B cell (primary cell): ENCODE data around the gene MTERF4. TPM values are rescaled to one million over a fixed set of nuclear protein-coding genes. Genes with fewer than 3 reads are reported as not detected.

Experiments used
- ATAC-seq: fragments of 200-7000 bp; cut with Tn5 transposase; one replicate; pipeline ENCODE4 v1.10.0; 2021; ENCODE audit warnings: low read depth, mild to moderate bottlenecking, moderate number of reproducible peaks, moderate library complexity
- CTCF ChIA-PET: fragments of 350-600 bp; sonication (Branson Sonifier 250); formaldehyde crosslinking; loops from one replicate; lab custom pipeline; 2021; ENCODE audit warnings: antibody characterized with exemption, inconsistent platforms; lab: Charles Lee
- POLR2A ChIA-PET: fragments of 350-600 bp; sonication (Branson Sonifier 250); formaldehyde crosslinking; loops from one replicate; lab custom pipeline; 2021; ENCODE audit warnings: antibody characterized with exemption; lab: Charles Lee
- DNase-seq: peaks from one replicate; pipeline ENCODE4 v3.0.0; 2013
- H2AFZ ChIP-seq: 2 replicates; pipeline ENCODE4 v1.6.1; 2012; ENCODE audit warnings: mild to moderate bottlenecking, low read depth, low read length; ENCODE audit not compliant: insufficient read depth, poor library complexity, severe bottlenecking
- H3K27ac ChIP-seq, 2 donors: 1 replicate in 1 of 2; 2 replicates in 1 of 2; pipeline ENCODE4 v1.5.1; 2012 to 2013; ENCODE audit warnings: low read length in 2 of 2, mild to moderate bottlenecking in 2 of 2, moderate library complexity in 1 of 2
- H3K27me3 ChIP-seq, 4 experiments: fragments of 200-600 bp in 1 of 4; sonication (generic) in 1 of 4; replicated peaks in 1 of 4; 1 replicate in 2 of 4; 2 replicates in 2 of 4; pipeline versions ENCODE4 v1.6.1 to v1.7.0; 2013 to 2016; ENCODE audit warnings: low read length in 3 of 4, mild to moderate bottlenecking in 2 of 4, mixed read lengths in 1 of 4, moderate library complexity in 1 of 4; ENCODE audit not compliant: insufficient read depth in 4 of 4, control insufficient read depth in 3 of 4; ENCODE audit errors: control extremely low read depth in 1 of 4
- H3K36me3 ChIP-seq, 2 experiments: replicated peaks in 1 of 2; 1 replicate in 1 of 2; 2 replicates in 1 of 2; pipeline versions ENCODE4 v1.6.1 to v1.7.1; 2013; ENCODE audit warnings: low read length in 1 of 2; ENCODE audit not compliant: insufficient read depth in 2 of 2, control insufficient read depth in 1 of 2; ENCODE audit errors: control extremely low read depth in 1 of 2, extremely low read depth in 1 of 2
- H3K4me1 ChIP-seq, 2 donors: fragments of 200-600 bp in 1 of 2; sonication (generic) in 1 of 2; 1 replicate in 1 of 2; 2 replicates in 1 of 2; pipeline versions ENCODE4 v1.5.1 to v1.6.1; 2013 to 2017; ENCODE audit warnings: low read length in 2 of 2; ENCODE audit not compliant: control insufficient read depth in 2 of 2, insufficient read depth in 2 of 2
- H3K4me2 ChIP-seq: replicated peaks from 2 replicates; pipeline ENCODE3; 2012; ENCODE audit warnings: mild to moderate bottlenecking, low read depth, low read length; ENCODE audit not compliant: poor library complexity, severe bottlenecking
- H3K4me3 ChIP-seq, 5 experiments: fragments of 200-600 bp in 1 of 5; sonication (generic) in 1 of 5; 1 replicate in 3 of 5; 2 replicates in 2 of 5; pipeline versions ENCODE4 v1.5.1 to v1.7.0; 2011 to 2016; ENCODE audit warnings: low read length in 4 of 5, mild to moderate bottlenecking in 4 of 5, low read depth in 2 of 5, control low read depth in 1 of 5, moderate library complexity in 1 of 5; ENCODE audit not compliant: insufficient read depth in 1 of 5; ENCODE audit errors: control extremely low read depth in 1 of 5, extremely low read depth in 1 of 5
- H3K79me2 ChIP-seq: fragments of 200-600 bp; sonication (generic); one replicate; pipeline ENCODE4 v1.6.0; 2016; ENCODE audit warnings: low read length; ENCODE audit not compliant: control insufficient read depth, insufficient read depth
- H3K9ac ChIP-seq: fragments of 200-600 bp; sonication (generic); 2 replicates; pipeline ENCODE4 v1.6.1; 2017; ENCODE audit warnings: mild to moderate bottlenecking, low read length, moderate library complexity
- H3K9me3 ChIP-seq, 3 donors: one replicate each; pipeline versions ENCODE4 v1.6.1 to v1.7.1; 2013; ENCODE audit warnings: low read length in 2 of 3; ENCODE audit not compliant: control insufficient read depth in 2 of 3, insufficient read depth in 1 of 3; ENCODE audit errors: control extremely low read depth in 1 of 3
- H4K20me1 ChIP-seq: 2 replicates; pipeline ENCODE4 v1.6.0; 2012; ENCODE audit warnings: mild to moderate bottlenecking, low read length; ENCODE audit not compliant: insufficient read depth, control insufficient read depth, poor library complexity, severe bottlenecking
- H3K27ac Mint-ChIP-seq: one replicate; pipeline ENCODE4 v1.8.0; 2021; ENCODE audit warnings: mixed read lengths
- H3K27me3 Mint-ChIP-seq: one replicate; pipeline ENCODE4 v1.8.0; 2021; ENCODE audit warnings: mixed read lengths
- H3K4me1 Mint-ChIP-seq: one replicate; pipeline ENCODE4 v1.8.0; 2021; ENCODE audit warnings: mixed read lengths
- H3K4me3 Mint-ChIP-seq: one replicate; pipeline ENCODE4 v1.8.0; 2021; ENCODE audit warnings: mixed read lengths
- H3K9me3 Mint-ChIP-seq: one replicate; pipeline ENCODE4 v1.8.0; 2022; ENCODE audit warnings: mixed read lengths; ENCODE audit not compliant: insufficient read depth
- EZH2 ChIP-seq: IDR thresholded peaks from 2 replicates; pipeline ENCODE4 v1.6.1; 2012; ENCODE audit warnings: borderline replicate concordance, low read depth, mild to moderate bottlenecking, moderate library complexity, low read length; ENCODE audit not compliant: insufficient read depth, poor library complexity, severe bottlenecking
- WGBS: methylation state at CpG from one replicate; pipeline ENCODE4 v1.1.5; 2013; ENCODE audit warnings: missing lambda C conversion rate; ENCODE audit not compliant: insufficient coverage; 5-methylcytosine and 5-hydroxymethylcytosine counted together
- intact Hi-C: fragments of 100-400 bp; cut with micrococcal nuclease; formaldehyde crosslinking; loops from one replicate; pipeline ENCODE4 v1.10.0; 2022
- polyA plus RNA-seq: library from polyadenylated mRNA; depleted of rRNA; stranded (reverse); fragments of >200 nt; gene quantifications from 2 replicates; pipeline ENCODE4 v1.2.3, GENCODE V29; 2012
- total RNA-seq, 2 donors: library from RNA; stranded (reverse); fragments of 120-200 nt in 1 of 2; gene quantifications; 1 replicate in 1 of 2; 2 replicates in 1 of 2; pipeline versions ENCODE4 v1.2.3 to v1.2.4, GENCODE V29; 2013 to 2022
- TF ChIP-seq, protein P1 (sequence below): fragments of 200-600 bp; IDR thresholded peaks from one replicate; pipeline ENCODE4 v1.8.0; 2022; ENCODE audit warnings: antibody characterized with exemption, mild to moderate bottlenecking

The MTERF4 gene
- total and polyA plus RNA-seq, 2 donors (not counting 1 experiment from before 2014, with no cell fraction given) = 88.7 to 153 TPM

- intact Hi-C loops = no loop called here
- H3K27ac Mint-ChIP-seq = no peak overlapping the region
Observed at GRCh38 chr2:241053576-241054251, 48.4 kb downstream of the MTERF4 start.

More at GRCh38 chr2:241053576-241054251, 48.4 kb downstream of the MTERF4 start:
- Histone ChIP-seq H3K9ac (no peak overlapping the region), H3K9me3 (no peaks in the 10 kb centered on the region), H3K36me3 (peaks cover 0 to 15% of the 10 kb centered on the region in 2 experiments), H3K4me3 (no peak overlapping the region), H3K4me1 (peaks cover 0 to 7% of the 10 kb centered on the region in 2 donors), H4K20me1 (no peaks in the 10 kb centered on the region), H3K79me2 (no peaks in the 10 kb centered on the region), H3K27ac (no peak overlapping the region), H3K27me3 (no peaks in the 10 kb centered on the region), H2AFZ (no peak overlapping the region), H3K4me2 (no peak overlapping the region)
- no peak for ATAC-seq
- WGBS = over 99% methylated on average over 8 of the region's 8 CpGs
- no peak for DNase-seq
- no peaks in the 10 kb centered on the region for H3K27me3 Mint-ChIP-seq
- H3K4me3 Mint-ChIP-seq = no peak overlapping the region
- ChIA-PET CTCF (interaction anchor here (1.2 kb wide), 1 partner anchor 70 kb away, joined by 6 read pairs; no protein-coding TSS in a partner anchor), POLR2A (interaction anchor here (1.2 kb wide), 1 partner anchor 25 kb away, joined by 8 read pairs; no protein-coding TSS in a partner anchor)
- H3K4me1 Mint-ChIP-seq = no peaks in the 10 kb centered on the region
- no peak for TF ChIP-seq EZH2
- TF ChIP-seq, protein P1, sequence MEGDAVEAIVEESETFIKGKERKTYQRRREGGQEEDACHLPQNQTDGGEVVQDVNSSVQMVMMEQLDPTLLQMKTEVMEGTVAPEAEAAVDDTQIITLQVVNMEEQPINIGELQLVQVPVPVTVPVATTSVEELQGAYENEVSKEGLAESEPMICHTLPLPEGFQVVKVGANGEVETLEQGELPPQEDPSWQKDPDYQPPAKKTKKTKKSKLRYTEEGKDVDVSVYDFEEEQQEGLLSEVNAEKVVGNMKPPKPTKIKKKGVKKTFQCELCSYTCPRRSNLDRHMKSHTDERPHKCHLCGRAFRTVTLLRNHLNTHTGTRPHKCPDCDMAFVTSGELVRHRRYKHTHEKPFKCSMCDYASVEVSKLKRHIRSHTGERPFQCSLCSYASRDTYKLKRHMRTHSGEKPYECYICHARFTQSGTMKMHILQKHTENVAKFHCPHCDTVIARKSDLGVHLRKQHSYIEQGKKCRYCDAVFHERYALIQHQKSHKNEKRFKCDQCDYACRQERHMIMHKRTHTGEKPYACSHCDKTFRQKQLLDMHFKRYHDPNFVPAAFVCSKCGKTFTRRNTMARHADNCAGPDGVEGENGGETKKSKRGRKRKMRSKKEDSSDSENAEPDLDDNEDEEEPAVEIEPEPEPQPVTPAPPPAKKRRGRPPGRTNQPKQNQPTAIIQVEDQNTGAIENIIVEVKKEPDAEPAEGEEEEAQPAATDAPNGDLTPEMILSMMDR = no peak
- H3K9me3 Mint-ChIP-seq = no peaks in the 10 kb centered on the region
